GM12878 (cell line): ENCODE results near the gene EIF3A. TPM values are rescaled to one million over a fixed set of nuclear protein-coding genes. Genes with fewer than 3 reads are reported as not detected.

Source experiments
- CREM ChIP-seq: IDR thresholded peaks from 2 replicates; pipeline ENCODE4 v1.6.1; 2014; ENCODE audit warnings: antibody characterized with exemption, low read depth
- DPF2 ChIP-seq: fragments of 450-650 bp; IDR thresholded peaks from 2 replicates; pipeline ENCODE4 v1.6.1; 2017; ENCODE audit warnings: mild to moderate bottlenecking
- FOXM1 ChIP-seq: IDR thresholded peaks from 2 replicates; pipeline ENCODE4 v1.6.1; 2012; ENCODE audit warnings: low read depth, mild to moderate bottlenecking, inconsistent platforms, low read length, moderate library complexity
- IKZF1 ChIP-seq: fragments of 450-650 bp; conservative IDR thresholded peaks from 2 replicates; pipeline ENCODE4 v1.6.1; 2017; ENCODE audit warnings: antibody characterized with exemption, mild to moderate bottlenecking
- JUNB ChIP-seq: IDR thresholded peaks from 2 replicates; pipeline ENCODE4 v1.6.1; 2016; ENCODE audit warnings: antibody characterized with exemption, mild to moderate bottlenecking
- KDM1A ChIP-seq: fragments of 200-600 bp; sonication (generic); IDR thresholded peaks from 2 replicates; pipeline ENCODE4 v1.6.1; 2016; ENCODE audit warnings: borderline replicate concordance
- LARP7 ChIP-seq: fragments of 450-650 bp; IDR thresholded peaks from 2 replicates; pipeline ENCODE4 v1.6.1; 2017; ENCODE audit warnings: mild to moderate bottlenecking
- MTA3 ChIP-seq: IDR thresholded peaks from 2 replicates; pipeline ENCODE4 v1.6.1; 2012; ENCODE audit warnings: low read length, inconsistent platforms, borderline replicate concordance
- NFIC ChIP-seq: IDR thresholded peaks from 2 replicates; pipeline ENCODE4 v1.6.1; 2012; ENCODE audit warnings: low read depth, mild to moderate bottlenecking, inconsistent platforms, low read length, moderate library complexity
- PAX5 ChIP-seq: IDR thresholded peaks from 2 replicates; pipeline ENCODE4 v1.6.1; 2011; ENCODE audit warnings: low read depth, low read length, borderline replicate concordance
- POLR2A ChIP-seq: IDR thresholded peaks from 2 replicates; pipeline ENCODE4 v1.6.1; 2011; ENCODE audit warnings: low read depth, mild to moderate bottlenecking, low read length
- RELA ChIP-seq: fragments of 450-650 bp; IDR thresholded peaks from 2 replicates; pipeline ENCODE4 v1.8.0; 2014; ENCODE audit warnings: borderline replicate concordance; ENCODE audit not compliant: partially characterized antibody
- RUNX3 ChIP-seq: IDR thresholded peaks from 2 replicates; pipeline ENCODE4 v1.6.1; 2012; ENCODE audit warnings: low read length, inconsistent platforms
- SIX5 ChIP-seq: IDR thresholded peaks from 2 replicates; pipeline ENCODE4 v1.6.1; 2011; ENCODE audit warnings: mild to moderate bottlenecking, low read depth, low read length, moderate library complexity; ENCODE audit not compliant: severe bottlenecking
- ZBED1 ChIP-seq: IDR thresholded peaks from 2 replicates; pipeline ENCODE4 v1.6.1; 2016; ENCODE audit warnings: borderline replicate concordance
- polyA plus RNA-seq, 11 experiments: library from polyadenylated mRNA; depleted of rRNA in 4 of 11; unstranded in 6 of 11; stranded (reverse) in 5 of 11; fragments of >200 nt; fragmentation: Nextera tagmentation in 4 of 11; fragmentation: Illumina TruSeq in 1 of 11; extraction: Ambion mirVana in 4 of 11; extraction: Trizol in 1 of 11; gene quantifications; 1 replicate in 1 of 11; 2 replicates in 10 of 11; pipeline versions ENCODE4 v1.2.1 to v1.2.3, GENCODE V29; 2011 to 2016; ENCODE audit warnings: inconsistent platforms in 2 of 11, missing spikeins in 2 of 11, low read depth in 1 of 11
- total RNA-seq, 4 experiments: library from RNA; depleted of rRNA in 3 of 4; stranded (reverse); fragments of >200 nt in 3 of 4; fragmentation: Illumina TruSeq in 1 of 4; extraction: Trizol in 1 of 4; gene quantifications; 2 replicates each; pipeline versions ENCODE4 v1.2.1 to v1.2.3, GENCODE V29; 2013 to 2021
- TF ChIP-seq, protein P1 (sequence below): IDR thresholded peaks from 2 replicates; pipeline ENCODE4 v1.6.1; 2012; ENCODE audit warnings: low read length, inconsistent platforms
- TF ChIP-seq, protein P2 (sequence below): fragments of 450-650 bp; formaldehyde crosslinking; IDR thresholded peaks from 2 replicates; pipeline ENCODE4 v1.5.0; 2022; ENCODE audit warnings: mild to moderate bottlenecking, missing genetic modification characterization
- TF ChIP-seq, protein P3 (sequence below), 3 experiments: IDR thresholded peaks in 2 of 3; conservative IDR thresholded peaks in 1 of 3; 2 replicates each; pipeline ENCODE4 v1.5.1; 2011; ENCODE audit warnings: low read depth in 3 of 3, low read length in 3 of 3, mild to moderate bottlenecking in 3 of 3, control low read depth in 2 of 3, moderate library complexity in 2 of 3, inconsistent platforms in 1 of 3, mixed read lengths in 1 of 3; ENCODE audit not compliant: control insufficient read depth in 2 of 3, insufficient read depth in 1 of 3; ENCODE audit errors: extremely low read depth in 1 of 3
- TF ChIP-seq, protein P4 (sequence below): fragments of 450-650 bp; conservative IDR thresholded peaks from 2 replicates; pipeline ENCODE4 v1.6.1; 2017; ENCODE audit warnings: mild to moderate bottlenecking, moderate library complexity
- TF ChIP-seq, protein P5 (sequence below): IDR thresholded peaks from 2 replicates; pipeline ENCODE4 v1.6.1; 2011; ENCODE audit warnings: borderline replicate concordance, low read depth, mild to moderate bottlenecking, moderate library complexity, low read length; ENCODE audit not compliant: insufficient read depth, poor library complexity, severe bottlenecking

EIF3A gene
- total and polyA plus RNA-seq, 10 of the 15 experiments (the other 5 are each of a cell fraction or from before 2014, with no cell fraction given): 42.3 to 195 (median 96.3) TPM

DNA sequence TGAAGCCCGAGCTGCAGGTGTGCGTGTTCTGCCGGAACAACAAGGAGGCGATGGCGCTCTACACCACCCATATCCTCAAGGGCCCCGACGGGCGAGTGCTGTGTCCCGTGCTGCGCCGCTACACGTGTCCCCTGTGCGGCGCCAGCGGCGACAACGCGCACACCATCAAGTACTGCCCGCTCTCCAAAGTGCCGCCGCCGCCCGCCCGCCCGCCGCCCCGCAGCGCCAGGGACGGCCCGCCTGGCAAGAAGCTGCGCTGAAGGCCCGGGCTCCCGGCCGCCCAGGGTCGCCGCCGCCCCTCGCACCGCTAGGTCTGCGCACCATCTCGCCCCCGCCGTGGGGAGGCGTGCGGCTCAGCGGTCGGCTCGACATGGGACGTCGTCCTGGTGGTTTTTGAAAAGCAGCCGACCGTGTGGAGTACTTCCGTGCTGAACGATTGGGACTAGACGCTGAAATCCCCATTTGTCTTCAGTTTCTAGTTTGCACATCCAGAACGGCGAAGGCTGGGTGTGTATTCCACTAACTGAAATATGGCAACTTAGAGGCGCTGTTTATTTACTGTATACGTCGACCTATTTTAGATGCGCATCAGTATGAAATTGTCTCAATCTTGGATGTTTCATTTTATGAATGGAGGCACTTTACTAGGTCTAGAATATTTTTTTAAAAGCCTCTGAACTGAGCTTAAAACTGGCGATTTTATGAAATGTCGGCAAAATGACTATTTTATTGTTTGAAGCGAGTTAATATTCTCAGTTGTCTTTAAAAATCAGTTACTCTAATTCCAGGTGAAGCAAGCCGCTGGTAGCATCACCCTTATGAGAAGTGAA is 50.0 kb downstream of the EIF3A start (continued):
- TF ChIP-seq JUNB (0 out of 2 replicates have a peak, but pooled peaks have one; percentile 11), RUNX3 (peak; percentile 89), CREM (peak; percentile 45; the same call in 1 of the 2 replicates), SIX5 (no peak), POLR2A (peak; percentile 70), ZBED1 (no peak; the same call in 1 of the 2 replicates), MTA3 (peak; percentile 60; the same call in 1 of the 2 replicates), DPF2 (peak; percentile 53), NFIC (peak; percentile 66; the same call in 1 of the 2 replicates), RELA (peak; percentile 43), IKZF1 (peak; percentile 76), LARP7 (peak; percentile 53; the same call in 1 of the 2 replicates), FOXM1 (0 out of 2 replicates have a peak, but pooled peaks have one; percentile 7), KDM1A (no peak), PAX5 (peak; percentile 98)
- TF ChIP-seq, protein P1, sequence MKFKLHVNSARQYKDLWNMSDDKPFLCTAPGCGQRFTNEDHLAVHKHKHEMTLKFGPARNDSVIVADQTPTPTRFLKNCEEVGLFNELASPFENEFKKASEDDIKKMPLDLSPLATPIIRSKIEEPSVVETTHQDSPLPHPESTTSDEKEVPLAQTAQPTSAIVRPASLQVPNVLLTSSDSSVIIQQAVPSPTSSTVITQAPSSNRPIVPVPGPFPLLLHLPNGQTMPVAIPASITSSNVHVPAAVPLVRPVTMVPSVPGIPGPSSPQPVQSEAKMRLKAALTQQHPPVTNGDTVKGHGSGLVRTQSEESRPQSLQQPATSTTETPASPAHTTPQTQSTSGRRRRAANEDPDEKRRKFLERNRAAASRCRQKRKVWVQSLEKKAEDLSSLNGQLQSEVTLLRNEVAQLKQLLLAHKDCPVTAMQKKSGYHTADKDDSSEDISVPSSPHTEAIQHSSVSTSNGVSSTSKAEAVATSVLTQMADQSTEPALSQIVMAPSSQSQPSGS: peak; percentile 45; the same call in 1 of the 2 replicates
- TF ChIP-seq, protein P2, sequence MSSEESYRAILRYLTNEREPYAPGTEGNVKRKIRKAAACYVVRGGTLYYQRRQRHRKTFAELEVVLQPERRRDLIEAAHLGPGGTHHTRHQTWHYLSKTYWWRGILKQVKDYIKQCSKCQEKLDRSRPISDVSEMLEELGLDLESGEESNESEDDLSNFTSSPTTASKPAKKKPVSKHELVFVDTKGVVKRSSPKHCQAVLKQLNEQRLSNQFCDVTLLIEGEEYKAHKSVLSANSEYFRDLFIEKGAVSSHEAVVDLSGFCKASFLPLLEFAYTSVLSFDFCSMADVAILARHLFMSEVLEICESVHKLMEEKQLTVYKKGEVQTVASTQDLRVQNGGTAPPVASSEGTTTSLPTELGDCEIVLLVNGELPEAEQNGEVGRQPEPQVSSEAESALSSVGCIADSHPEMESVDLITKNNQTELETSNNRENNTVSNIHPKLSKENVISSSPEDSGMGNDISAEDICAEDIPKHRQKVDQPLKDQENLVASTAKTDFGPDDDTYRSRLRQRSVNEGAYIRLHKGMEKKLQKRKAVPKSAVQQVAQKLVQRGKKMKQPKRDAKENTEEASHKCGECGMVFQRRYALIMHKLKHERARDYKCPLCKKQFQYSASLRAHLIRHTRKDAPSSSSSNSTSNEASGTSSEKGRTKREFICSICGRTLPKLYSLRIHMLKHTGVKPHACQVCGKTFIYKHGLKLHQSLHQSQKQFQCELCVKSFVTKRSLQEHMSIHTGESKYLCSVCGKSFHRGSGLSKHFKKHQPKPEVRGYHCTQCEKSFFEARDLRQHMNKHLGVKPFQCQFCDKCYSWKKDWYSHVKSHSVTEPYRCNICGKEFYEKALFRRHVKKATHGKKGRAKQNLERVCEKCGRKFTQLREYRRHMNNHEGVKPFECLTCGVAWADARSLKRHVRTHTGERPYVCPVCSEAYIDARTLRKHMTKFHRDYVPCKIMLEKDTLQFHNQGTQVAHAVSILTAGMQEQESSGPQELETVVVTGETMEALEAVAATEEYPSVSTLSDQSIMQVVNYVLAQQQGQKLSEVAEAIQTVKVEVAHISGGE (CRISPR knock-in tag): no peak
- TF ChIP-seq, protein P3, sequence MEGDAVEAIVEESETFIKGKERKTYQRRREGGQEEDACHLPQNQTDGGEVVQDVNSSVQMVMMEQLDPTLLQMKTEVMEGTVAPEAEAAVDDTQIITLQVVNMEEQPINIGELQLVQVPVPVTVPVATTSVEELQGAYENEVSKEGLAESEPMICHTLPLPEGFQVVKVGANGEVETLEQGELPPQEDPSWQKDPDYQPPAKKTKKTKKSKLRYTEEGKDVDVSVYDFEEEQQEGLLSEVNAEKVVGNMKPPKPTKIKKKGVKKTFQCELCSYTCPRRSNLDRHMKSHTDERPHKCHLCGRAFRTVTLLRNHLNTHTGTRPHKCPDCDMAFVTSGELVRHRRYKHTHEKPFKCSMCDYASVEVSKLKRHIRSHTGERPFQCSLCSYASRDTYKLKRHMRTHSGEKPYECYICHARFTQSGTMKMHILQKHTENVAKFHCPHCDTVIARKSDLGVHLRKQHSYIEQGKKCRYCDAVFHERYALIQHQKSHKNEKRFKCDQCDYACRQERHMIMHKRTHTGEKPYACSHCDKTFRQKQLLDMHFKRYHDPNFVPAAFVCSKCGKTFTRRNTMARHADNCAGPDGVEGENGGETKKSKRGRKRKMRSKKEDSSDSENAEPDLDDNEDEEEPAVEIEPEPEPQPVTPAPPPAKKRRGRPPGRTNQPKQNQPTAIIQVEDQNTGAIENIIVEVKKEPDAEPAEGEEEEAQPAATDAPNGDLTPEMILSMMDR (IDR thresholded peaks at IDR 0.05 in 2 of 3, conservative IDR thresholded peaks at IDR 0.05 in 1 of 3; ENCODE audit: control insufficient read depth in 2 of 3, extremely low read depth in 1 of 3, insufficient read depth in 1 of 3, low read depth in 3 of 3, low read length in 3 of 3): peak in 2 of 3 experiments; percentile 15 to 19; a peak in 2 of 6 replicates
- TF ChIP-seq, protein P4, sequence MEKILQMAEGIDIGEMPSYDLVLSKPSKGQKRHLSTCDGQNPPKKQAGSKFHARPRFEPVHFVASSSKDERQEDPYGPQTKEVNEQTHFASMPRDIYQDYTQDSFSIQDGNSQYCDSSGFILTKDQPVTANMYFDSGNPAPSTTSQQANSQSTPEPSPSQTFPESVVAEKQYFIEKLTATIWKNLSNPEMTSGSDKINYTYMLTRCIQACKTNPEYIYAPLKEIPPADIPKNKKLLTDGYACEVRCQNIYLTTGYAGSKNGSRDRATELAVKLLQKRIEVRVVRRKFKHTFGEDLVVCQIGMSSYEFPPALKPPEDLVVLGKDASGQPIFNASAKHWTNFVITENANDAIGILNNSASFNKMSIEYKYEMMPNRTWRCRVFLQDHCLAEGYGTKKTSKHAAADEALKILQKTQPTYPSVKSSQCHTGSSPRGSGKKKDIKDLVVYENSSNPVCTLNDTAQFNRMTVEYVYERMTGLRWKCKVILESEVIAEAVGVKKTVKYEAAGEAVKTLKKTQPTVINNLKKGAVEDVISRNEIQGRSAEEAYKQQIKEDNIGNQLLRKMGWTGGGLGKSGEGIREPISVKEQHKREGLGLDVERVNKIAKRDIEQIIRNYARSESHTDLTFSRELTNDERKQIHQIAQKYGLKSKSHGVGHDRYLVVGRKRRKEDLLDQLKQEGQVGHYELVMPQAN: peak; percentile 39; the same call in 1 of the 2 replicates
- TF ChIP-seq, protein P5, sequence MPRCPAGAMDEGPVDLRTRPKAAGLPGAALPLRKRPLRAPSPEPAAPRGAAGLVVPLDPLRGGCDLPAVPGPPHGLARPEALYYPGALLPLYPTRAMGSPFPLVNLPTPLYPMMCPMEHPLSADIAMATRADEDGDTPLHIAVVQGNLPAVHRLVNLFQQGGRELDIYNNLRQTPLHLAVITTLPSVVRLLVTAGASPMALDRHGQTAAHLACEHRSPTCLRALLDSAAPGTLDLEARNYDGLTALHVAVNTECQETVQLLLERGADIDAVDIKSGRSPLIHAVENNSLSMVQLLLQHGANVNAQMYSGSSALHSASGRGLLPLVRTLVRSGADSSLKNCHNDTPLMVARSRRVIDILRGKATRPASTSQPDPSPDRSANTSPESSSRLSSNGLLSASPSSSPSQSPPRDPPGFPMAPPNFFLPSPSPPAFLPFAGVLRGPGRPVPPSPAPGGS: peak; percentile 73
